ENCODE data around the gene CCNI. TPM values are rescaled to one million over a fixed set of nuclear protein-coding genes. Genes with fewer than 3 reads are reported as not detected.

The CCNI gene
- total and polyA plus RNA-seq, 9 donors, result 220 to 772 (median 355) TPM

- TF ChIP-seq CTCF (IDR thresholded peaks at IDR 0.05) (no peak), POLR2A (IDR thresholded peaks at IDR 0.05) (no peak)
- WGBS, 3 donors, result 91 to 95% (median 92%) methylated on average over 5 of the region's 5 CpGs
- H3K4me1 ChIP-seq (ENCODE audit: insufficient read depth), result no peaks in the 10 kb centered on the region
- H3K27ac ChIP-seq, result no peak overlapping the region
- no peak overlapping the region for H3K4me3 ChIP-seq
- intact Hi-C loops (cut with DNase I), result loop anchor here in 2 of 4 donors (5.0 to 10.0 kb wide), 2 partner anchors 78 to 124 kb away; partner anchors contain the start of gene CCNG2 (in 1 of the 2)
- no peaks in the 10 kb centered on the region for H3K27me3 ChIP-seq
- no peaks in the 10 kb centered on the region for H3K36me3 ChIP-seq
- DNase-seq, result no peak
- H3K9me3 ChIP-seq, result no peaks in the 10 kb centered on the region
Observed at GRCh38 chr4:77079281-77079680, 3.5 kb upstream of the CCNI start.

DNA sequence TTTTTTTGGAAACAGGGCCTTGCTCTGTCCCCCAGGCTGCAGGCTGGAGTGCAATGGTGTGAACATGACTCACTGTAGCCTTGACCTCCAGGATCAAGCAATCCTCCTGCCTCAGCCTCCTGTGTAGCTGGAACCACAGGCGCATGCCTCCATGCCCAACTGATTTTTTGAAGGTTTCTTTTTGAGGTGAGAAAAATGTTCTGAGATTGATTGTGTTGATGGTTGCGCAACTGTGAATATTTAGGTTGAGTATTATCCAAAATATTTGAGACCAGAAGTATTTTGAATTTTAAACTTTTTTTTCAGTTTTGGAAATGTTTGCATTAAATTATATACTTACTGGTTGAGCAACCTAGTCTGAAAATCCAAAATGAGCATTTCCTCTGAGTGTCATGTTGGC, 2.6 kb upstream of the CCNI start:
- intact Hi-C loops (cut with DNase I), result loop anchor here in 2 of 4 donors (5.0 to 10.0 kb wide), 2 partner anchors 79 to 124 kb away; partner anchors contain the start of gene CCNG2 (in 1 of the 2)
- Histone ChIP-seq H3K27me3 (no peaks in the 10 kb centered on the region), H3K9me3 (no peaks in the 10 kb centered on the region), H3K4me3 (no peak overlapping the region), H3K4me1 (ENCODE audit: insufficient read depth) (no peaks in the 10 kb centered on the region), H3K36me3 (no peaks in the 10 kb centered on the region), H3K27ac (no peak overlapping the region)
- WGBS, 3 donors, result 95 to 100% (median 99%) methylated on average over 2 of the region's 2 CpGs
- TF ChIP-seq CTCF (IDR thresholded peaks at IDR 0.05) (no peak), EP300 (IDR thresholded peaks at IDR 0.05) (no peak), POLR2A (IDR thresholded peaks at IDR 0.05) (no peak)
- DNase-seq, result no peak

DNA sequence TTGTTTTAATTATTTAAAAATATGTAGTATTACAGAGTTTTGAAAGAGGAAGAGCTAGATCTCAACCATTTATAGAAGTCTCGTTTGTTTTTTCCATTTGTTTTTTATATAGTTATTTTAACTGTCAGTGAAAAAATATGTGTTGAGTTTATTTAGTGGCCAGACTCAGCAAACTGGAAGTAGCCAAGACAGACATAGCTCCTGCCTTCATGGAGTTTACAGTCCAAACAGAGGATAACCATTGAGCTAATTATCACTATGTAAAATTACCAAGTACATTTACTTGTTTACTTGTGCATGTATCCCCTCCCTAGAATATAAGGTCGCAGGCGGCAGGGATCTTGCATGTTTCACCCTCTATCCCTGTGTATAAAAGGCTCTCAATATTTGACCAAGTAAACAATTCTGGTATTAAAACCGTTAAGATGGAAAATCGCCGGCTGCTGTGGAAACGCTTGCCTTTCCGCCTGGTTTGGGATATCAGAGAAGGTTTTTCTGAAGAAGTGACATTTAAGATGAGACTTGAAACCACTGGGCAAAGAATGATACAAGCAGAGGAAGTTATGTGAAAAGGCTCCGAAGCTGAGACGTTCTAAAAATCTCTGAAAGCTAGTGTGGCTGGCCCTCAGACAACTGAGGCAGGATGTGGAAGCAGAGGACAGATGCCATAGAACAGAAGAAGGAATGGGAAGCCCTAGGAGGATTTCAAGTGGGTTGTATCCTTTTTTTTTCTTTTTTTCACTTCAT, 1.3 kb upstream of the CCNI start:
- peak in 1 of 5 donors; percentile 29 for DNase-seq
- TF ChIP-seq EP300 (IDR thresholded peaks at IDR 0.05), result no peak
- no peak for TF ChIP-seq CTCF (IDR thresholded peaks at IDR 0.05)
- Histone ChIP-seq H3K4me1 (ENCODE audit: insufficient read depth) (peaks cover 3% of the 10 kb centered on the region), H3K27me3 (no peaks in the 10 kb centered on the region), H3K9me3 (no peaks in the 10 kb centered on the region), H3K4me3 (peak overlapping the region; percentile 85), H3K27ac (peak overlapping the region; percentile 95 to 98), H3K36me3 (no peaks in the 10 kb centered on the region)
- WGBS, 3 donors, result 78 to 85% (median 81%) methylated on average over 10 of the region's 10 CpGs
- intact Hi-C loops (cut with DNase I), result loop anchor here in 2 of 4 donors (5.0 to 10.0 kb wide), 2 partner anchors 80 to 122 kb away; partner anchors contain the start of gene CCNG2 (in 1 of the 2)

DNA sequence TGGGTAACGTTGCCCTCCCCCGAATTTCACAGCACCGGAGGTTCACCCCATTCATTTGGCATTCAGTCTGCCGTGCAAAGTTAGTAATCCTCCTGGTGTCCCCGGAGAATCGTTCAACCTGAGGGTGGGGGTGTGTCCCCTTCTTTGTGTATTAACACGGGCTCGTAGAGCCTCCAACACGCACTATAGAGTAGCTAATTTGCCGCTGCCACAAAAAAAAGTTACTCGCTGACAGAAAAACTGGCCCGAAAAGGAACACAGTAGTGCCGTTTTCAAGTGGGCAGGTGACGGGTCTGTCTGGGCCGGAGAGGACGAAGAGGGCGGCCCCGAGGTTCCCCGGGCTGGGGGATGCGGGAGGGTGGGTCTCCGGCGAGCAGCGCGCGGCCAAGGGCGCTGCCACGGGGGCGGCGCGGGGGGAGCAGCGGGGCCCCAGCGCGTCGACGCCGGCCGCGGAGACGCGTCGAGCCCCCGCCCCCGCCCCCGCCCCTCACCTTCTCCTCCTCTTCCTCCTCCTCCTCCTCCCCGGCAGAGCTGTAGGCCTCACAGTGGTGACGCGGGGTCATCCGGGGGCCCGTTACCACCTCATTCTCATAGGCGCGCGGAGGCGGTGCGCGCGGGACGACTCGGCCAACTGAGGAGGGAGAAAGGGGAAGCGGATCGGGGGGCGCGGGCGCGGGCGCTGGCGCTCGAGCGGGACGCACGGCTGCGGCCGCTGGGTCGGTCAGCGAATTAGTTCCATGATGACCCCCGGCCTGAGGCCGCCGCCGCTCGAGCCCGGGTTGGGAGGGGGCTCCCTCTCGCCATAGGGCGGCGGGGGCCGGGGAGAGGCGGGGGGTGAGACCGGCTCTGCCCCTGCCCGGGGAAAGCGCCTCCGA, 571 bp downstream of the CCNI start:
- Histone ChIP-seq H3K4me3 (peak overlapping the region; percentile 85), H3K4me1 (ENCODE audit: insufficient read depth) (peaks cover 5% of the 10 kb centered on the region), H3K27me3 (no peaks in the 10 kb centered on the region), H3K36me3 (no peaks in the 10 kb centered on the region), H3K9me3 (no peaks in the 10 kb centered on the region), H3K27ac (peak overlapping the region; percentile 95 to 98)
- TF ChIP-seq POLR2A (IDR thresholded peaks at IDR 0.05), result peak; percentile 7
- no peak for TF ChIP-seq EP300 (IDR thresholded peaks at IDR 0.05)
- intact Hi-C loops (cut with DNase I), result loop anchor here in 2 of 4 donors (1.0 to 10.0 kb wide), 3 partner anchors 81 to 120 kb away; partner anchors contain the start of gene CCNG2 (in 1 of the 2)
- WGBS, 3 donors, result 0 to 1% (median 0%) methylated on average over 54 to 89 of the region's 89 CpGs
- peak; percentile 66 to 84 (median 82) for DNase-seq
